Measurements from ENCODE around the gene UBR3.
"Not testable (repeated sequence)": the region's sequence is repeated elsewhere in the genome, so short reads cannot be mapped to it uniquely, and the experiment has no call there.

GRCh38 chr2:169848959-169849693, 21.9 kb downstream of the UBR3 start:
- TF ChIP-seq CTCF (IDR thresholded peaks at IDR 0.05; ENCODE audit: insufficient read depth, low read length); SPI1 (IDR thresholded peaks at IDR 0.05; ENCODE audit: borderline replicate concordance, low read depth): not testable (repeated sequence)

Data from HL-60 (cell line).